ENCODE data around the gene ABL2. TPM values are rescaled to one million over a fixed set of nuclear protein-coding genes. Genes with fewer than 3 reads are reported as not detected.
A peak's percentile ranks its signal among the peaks of the same experiment; 100 is the strongest.

Gene ABL2
- total and polyA plus RNA-seq, 9 of the 15 experiments (the other 6 are each of a cell fraction or from before 2014, with no cell fraction given) = 1.4 to 15.0 (median 8.6) TPM

DNA sequence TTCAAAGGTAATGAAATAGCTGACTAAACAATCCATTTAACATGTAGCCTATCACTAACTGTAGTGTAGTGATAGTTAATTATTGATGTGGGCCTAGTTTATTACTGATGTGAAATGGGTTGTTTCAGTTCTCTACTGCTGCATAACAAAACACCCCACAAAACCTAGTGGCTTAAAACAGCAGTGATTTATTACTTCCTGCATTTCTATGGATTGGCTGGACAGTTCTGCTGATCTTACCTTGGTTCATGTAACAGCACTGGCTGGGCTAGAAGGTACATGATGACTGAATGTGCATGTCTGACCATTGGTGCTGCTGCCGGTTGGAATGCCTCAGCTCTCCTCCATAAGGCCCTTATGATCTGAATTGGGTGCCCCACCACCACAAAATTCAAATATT is 5.4 kb upstream of the ABL2 start:
- Histone ChIP-seq H4K20me1 (replicated peaks; ENCODE audit: control insufficient read depth, insufficient read depth, low read length) (no peaks in the 10 kb centered on the region), H3K9me3 (replicated peaks; ENCODE audit: control insufficient read depth, insufficient read depth, low read depth, low read length) (no peaks in the 10 kb centered on the region), H3K4me3 (no peak overlapping the region), H3K36me3 (ENCODE audit: control insufficient read depth, insufficient read depth, low read length) (no peaks in the 10 kb centered on the region), H3K27ac (ENCODE audit: extremely low read depth, low read depth, low read length) (no peak overlapping the region), H3K9me1 (ENCODE audit: control insufficient read depth, insufficient read depth, low read length) (no peaks in the 10 kb centered on the region), H3K27me3 (ENCODE audit: control insufficient read depth in 2 of 2, insufficient read depth in 2 of 2, low read length in 2 of 2) (no peaks in the 10 kb centered on the region), H2AFZ (ENCODE audit: low read depth, low read length) (no peak overlapping the region), H3K4me2 (ENCODE audit: insufficient read depth, low read length) (no peak overlapping the region), H3K9ac (ENCODE audit: insufficient read depth in 1 of 2, low read depth in 2 of 2, low read length in 2 of 2) (no peak overlapping the region), H3K4me1 (replicated peaks in 1 of 2; ENCODE audit: control insufficient read depth in 2 of 2, insufficient read depth in 2 of 2, low read length in 2 of 2) (peaks cover 5 to 16% of the 10 kb centered on the region in 2 experiments; a peak in 4 of 5 replicates), H3K79me2 (ENCODE audit: control insufficient read depth, insufficient read depth, low read length) (peaks cover under 1% of the 10 kb centered on the region; the same call in 2 of the 3 replicates)
- DNase-seq (ENCODE audit: extremely low read depth in 1 of 4, low spot score in 3 of 4) (no peak), ATAC-seq (no peak), FAIRE-seq (no peak)
- intact Hi-C loops (cut with micrococcal nuclease) (no loop called here), in situ Hi-C loops (cut with MboI) (no loop called here)
- CTCF ChIA-PET (ENCODE audit: low intra/inter-chr PET ratio) = no interaction called here
- no TSS peak for BruUV-seq (replicated peaks)
- POLR2A ChIA-PET = no interaction called here
- 78% methylated on average over 1 of the region's 1 CpG for WGBS (ENCODE audit: insufficient coverage, low coverage, missing lambda C conversion rate)
- peak; percentile 45; the same call in 1 of the 2 replicates for TF ChIP-seq C11orf30 (IDR thresholded peaks at IDR 0.05; ENCODE audit: low read depth)
- no peak for TF ChIP-seq RAD21 (CRISPR knock-in tag; conservative IDR thresholded peaks at IDR 0.05 in 1 of 2, IDR thresholded peaks at IDR 0.05 in 1 of 2)
- no peak for TF ChIP-seq RBM22 (IDR thresholded peaks at IDR 0.05; ENCODE audit: low read depth, low read length, poor library complexity, severe bottlenecking)
- peak; percentile 53 for TF ChIP-seq MEIS2 (IDR thresholded peaks at IDR 0.05; ENCODE audit: partially characterized antibody)
- TF ChIP-seq STAG1 (CRISPR knock-in tag; IDR thresholded peaks at IDR 0.05; ENCODE audit: borderline replicate concordance) = no peak
- no peak for TF ChIP-seq GABPB1 (CRISPR knock-in tag; IDR thresholded peaks at IDR 0.05)
- TF ChIP-seq TRIM24 (IDR thresholded peaks at IDR 0.05) = peak; percentile 14 to 17; a peak in 1 of 4 replicates
- no peak for TF ChIP-seq MAFG (tag; conservative IDR thresholded peaks at IDR 0.05)
- TF ChIP-seq, protein P1, sequence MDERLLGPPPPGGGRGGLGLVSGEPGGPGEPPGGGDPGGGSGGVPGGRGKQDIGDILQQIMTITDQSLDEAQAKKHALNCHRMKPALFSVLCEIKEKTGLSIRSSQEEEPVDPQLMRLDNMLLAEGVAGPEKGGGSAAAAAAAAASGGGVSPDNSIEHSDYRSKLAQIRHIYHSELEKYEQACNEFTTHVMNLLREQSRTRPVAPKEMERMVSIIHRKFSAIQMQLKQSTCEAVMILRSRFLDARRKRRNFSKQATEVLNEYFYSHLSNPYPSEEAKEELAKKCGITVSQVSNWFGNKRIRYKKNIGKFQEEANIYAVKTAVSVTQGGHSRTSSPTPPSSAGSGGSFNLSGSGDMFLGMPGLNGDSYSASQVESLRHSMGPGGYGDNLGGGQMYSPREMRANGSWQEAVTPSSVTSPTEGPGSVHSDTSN (CRISPR knock-in tag; IDR thresholded peaks at IDR 0.05; ENCODE audit: low read depth) = no peak
- TF ChIP-seq, protein P1 (tag; conservative IDR thresholded peaks at IDR 0.05; ENCODE audit: low read depth) = no peak
- TF ChIP-seq TCFL5 (CRISPR knock-in tag; conservative IDR thresholded peaks at IDR 0.05) = no peak
- no peak for TF ChIP-seq ZC3H4 (CRISPR knock-in tag; IDR thresholded peaks at IDR 0.05; ENCODE audit: borderline replicate concordance)
- TF ChIP-seq NRF1 (conservative IDR thresholded peaks at IDR 0.05 in 1 of 2, IDR thresholded peaks at IDR 0.05 in 1 of 2) = no peak
- no peak for TF ChIP-seq GABPB2 (CRISPR knock-in tag; conservative IDR thresholded peaks at IDR 0.05)
- no peak for TF ChIP-seq RNF2 (IDR thresholded peaks at IDR 0.05)
- TF ChIP-seq RBM25 (IDR thresholded peaks at IDR 0.05; ENCODE audit: low read depth, low read length, severe bottlenecking) = peak; percentile 15
- no peak for TF ChIP-seq TCF3 (CRISPR knock-in tag; IDR thresholded peaks at IDR 0.05)
- TF ChIP-seq ARID2 (IDR thresholded peaks at IDR 0.05) = no peak
- no peak for TF ChIP-seq PTRF (tag; IDR thresholded peaks at IDR 0.05)
- TF ChIP-seq FOSL1 (tag; conservative IDR thresholded peaks at IDR 0.05) = 0 out of 2 replicates have a peak, but pooled peaks have one; percentile 45
